A673 (cell line): ENCODE data around the gene CHRNA9. TPM values are rescaled to one million over a fixed set of nuclear protein-coding genes. Genes with fewer than 3 reads are reported as not detected.

Experiments used
- BruUV-seq: library from RNA; stranded (reverse); fragments of 400-500 nt; replicated peaks from 2 replicates; lab custom pipeline; 2021; lab: Mats Ljungman, UMichigan
- CTCF ChIA-PET: fragments of 300-600 bp; sonication (Branson Sonifier 250); formaldehyde crosslinking; loops from one replicate; lab custom pipeline; 2022; ENCODE audit warnings: antibody characterized with exemption; lab: Charles Lee
- POLR2A ChIA-PET: fragments of 300-600 bp; sonication (Branson Sonifier 250); formaldehyde crosslinking; loops from one replicate; lab custom pipeline; 2022; ENCODE audit warnings: antibody characterized with exemption; ENCODE audit not compliant: low non-redundant PET; lab: Charles Lee
- DNase-seq: peaks from one replicate; pipeline ENCODE4 v3.0.0-alpha.2; 2015; ENCODE audit warnings: low spot score
- H3K27ac ChIP-seq: fragments of 200-600 bp; sonication (generic); 2 replicates; pipeline ENCODE4 v1.5.1; 2016; ENCODE audit warnings: mixed run types, low read depth, mild to moderate bottlenecking, mixed read lengths, antibody characterized with exemption, low read length; ENCODE audit not compliant: poor library complexity, severe bottlenecking
- H3K27me3 ChIP-seq: fragments of 200-600 bp; sonication (generic); replicated peaks from 2 replicates; pipeline ENCODE4 v1.6.1; 2017; ENCODE audit warnings: mixed run types, low read depth, mild to moderate bottlenecking, mixed read lengths, antibody characterized with exemption, low read length; ENCODE audit not compliant: insufficient read depth, poor library complexity
- H3K36me3 ChIP-seq: fragments of 200-600 bp; sonication (generic); 2 replicates; pipeline ENCODE4 v1.6.1; 2016; ENCODE audit warnings: mixed run types, mild to moderate bottlenecking, mixed read lengths, antibody characterized with exemption, low read length; ENCODE audit not compliant: insufficient read depth, poor library complexity, severe bottlenecking
- H3K4me1 ChIP-seq: fragments of 200-600 bp; sonication (generic); 2 replicates; pipeline ENCODE4 v1.6.1; 2017; ENCODE audit warnings: mixed run types, mild to moderate bottlenecking, mixed read lengths, antibody characterized with exemption, low read length; ENCODE audit not compliant: insufficient read depth, poor library complexity, severe bottlenecking
- H3K4me3 ChIP-seq: fragments of 200-600 bp; sonication (generic); 2 replicates; pipeline ENCODE4 v1.5.1; 2016; ENCODE audit warnings: low read depth, mixed run types, mild to moderate bottlenecking, mixed read lengths, low read length; ENCODE audit not compliant: poor library complexity, severe bottlenecking
- H3K9me3 ChIP-seq: fragments of 200-600 bp; sonication (generic); 2 replicates; pipeline ENCODE4 v1.6.1; 2016; ENCODE audit warnings: mixed run types, low read depth, mild to moderate bottlenecking, mixed read lengths, antibody characterized with exemption, low read length; ENCODE audit not compliant: poor library complexity, severe bottlenecking
- EZH2 ChIP-seq: fragments of 200-600 bp; sonication (generic); IDR thresholded peaks from 2 replicates; pipeline ENCODE4 v1.6.1; 2017; ENCODE audit warnings: borderline replicate concordance, low read depth, mild to moderate bottlenecking, mixed read lengths, antibody characterized with exemption, low read length; ENCODE audit not compliant: poor library complexity, severe bottlenecking
- intact Hi-C: fragments of 100-400 bp; cut with micrococcal nuclease; formaldehyde crosslinking; loops from one replicate; pipeline ENCODE4 v1.10.0; 2022; ENCODE audit not compliant: unreplicated experiment
- total RNA-seq: library from RNA; stranded (reverse); gene quantifications from 2 replicates; pipeline ENCODE4 v1.2.3, GENCODE V29; 2021
- TF ChIP-seq, protein P1 (sequence below): fragments of 300-800, 200-600 bp; sonication (generic); conservative IDR thresholded peaks from 2 replicates; pipeline ENCODE4 v1.5.1; 2017; ENCODE audit warnings: low read depth, mild to moderate bottlenecking, antibody characterized with exemption, low read length, moderate library complexity, mixed read lengths

CHRNA9 gene
- total RNA-seq, 1 experiment from 2014 or later, result 1.5 TPM

GRCh38 chr4:40372651-40373050 is 37.5 kb downstream of the CHRNA9 start:
- Histone ChIP-seq H3K4me3 (no peak overlapping the region), H3K27ac (no peak overlapping the region), H3K27me3 (no peaks in the 10 kb centered on the region), H3K4me1 (no peaks in the 10 kb centered on the region), H3K9me3 (no peaks in the 10 kb centered on the region), H3K36me3 (no peaks in the 10 kb centered on the region)
- intact Hi-C loops, result no loop called here
- CTCF ChIA-PET, result no interaction called here
- DNase-seq, result no peak
- POLR2A ChIA-PET, result no interaction called here
- BruUV-seq, result no TSS peak
- TF ChIP-seq, protein P1, sequence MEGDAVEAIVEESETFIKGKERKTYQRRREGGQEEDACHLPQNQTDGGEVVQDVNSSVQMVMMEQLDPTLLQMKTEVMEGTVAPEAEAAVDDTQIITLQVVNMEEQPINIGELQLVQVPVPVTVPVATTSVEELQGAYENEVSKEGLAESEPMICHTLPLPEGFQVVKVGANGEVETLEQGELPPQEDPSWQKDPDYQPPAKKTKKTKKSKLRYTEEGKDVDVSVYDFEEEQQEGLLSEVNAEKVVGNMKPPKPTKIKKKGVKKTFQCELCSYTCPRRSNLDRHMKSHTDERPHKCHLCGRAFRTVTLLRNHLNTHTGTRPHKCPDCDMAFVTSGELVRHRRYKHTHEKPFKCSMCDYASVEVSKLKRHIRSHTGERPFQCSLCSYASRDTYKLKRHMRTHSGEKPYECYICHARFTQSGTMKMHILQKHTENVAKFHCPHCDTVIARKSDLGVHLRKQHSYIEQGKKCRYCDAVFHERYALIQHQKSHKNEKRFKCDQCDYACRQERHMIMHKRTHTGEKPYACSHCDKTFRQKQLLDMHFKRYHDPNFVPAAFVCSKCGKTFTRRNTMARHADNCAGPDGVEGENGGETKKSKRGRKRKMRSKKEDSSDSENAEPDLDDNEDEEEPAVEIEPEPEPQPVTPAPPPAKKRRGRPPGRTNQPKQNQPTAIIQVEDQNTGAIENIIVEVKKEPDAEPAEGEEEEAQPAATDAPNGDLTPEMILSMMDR, result no peak
- TF ChIP-seq EZH2, result no peak

DNA sequence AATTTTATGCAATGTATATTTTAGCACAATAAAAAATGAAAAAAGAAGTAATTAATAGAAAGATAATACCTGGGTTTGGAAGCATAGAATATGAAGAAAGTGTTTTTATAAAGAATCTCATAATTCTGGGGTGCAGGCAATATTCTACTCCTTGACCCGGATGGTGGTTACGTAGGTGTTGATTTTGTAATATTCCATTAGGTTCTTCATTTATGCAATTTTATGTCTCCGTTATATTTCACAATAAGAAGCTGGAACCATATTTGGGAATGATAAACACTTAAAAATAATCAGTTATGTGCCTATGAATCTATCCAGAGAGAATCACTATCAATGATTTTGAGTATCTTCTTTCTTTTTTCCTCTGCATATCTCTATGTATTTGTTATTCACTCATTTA is 38.5 kb downstream of the CHRNA9 start:
- BruUV-seq, result no TSS peak
- no peaks in the 10 kb centered on the region for H3K27me3 ChIP-seq
- H3K36me3 ChIP-seq, result no peaks in the 10 kb centered on the region
- H3K27ac ChIP-seq, result no peak overlapping the region
- H3K4me3 ChIP-seq, result no peak overlapping the region
- ChIA-PET CTCF (interaction anchor here (0.6 kb wide), 1 partner anchor 604 kb away, joined by 3 read pairs; no protein-coding TSS in a partner anchor), POLR2A (no interaction called here)
- H3K9me3 ChIP-seq, result no peaks in the 10 kb centered on the region
- TF ChIP-seq, protein P1, result no peak
- TF ChIP-seq EZH2, result no peak
- intact Hi-C loops, result no loop called here
- DNase-seq, result no peak
- H3K4me1 ChIP-seq, result no peaks in the 10 kb centered on the region

DNA sequence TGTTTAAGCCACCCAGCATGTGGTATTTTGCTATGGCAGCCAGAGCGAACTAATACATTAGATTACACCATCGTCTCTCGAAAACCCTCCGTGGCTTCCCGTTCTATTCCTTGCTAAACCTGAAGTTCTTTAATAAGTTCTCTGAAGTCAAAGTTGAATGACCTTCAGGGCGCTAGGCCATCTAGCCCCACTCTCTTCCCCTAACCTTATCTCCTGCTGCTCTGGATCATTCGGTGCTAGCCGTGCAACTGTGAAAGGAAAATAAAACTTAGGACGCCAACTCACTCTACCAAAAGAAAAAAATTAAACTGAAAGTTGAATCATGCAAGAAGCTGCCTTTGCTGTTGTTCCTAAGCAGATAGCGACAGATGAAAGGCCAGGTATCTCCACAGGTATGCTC is 40.0 kb downstream of the CHRNA9 start:
- intact Hi-C loops, result no loop called here
- POLR2A ChIA-PET, result no interaction called here
- TF ChIP-seq EZH2, result no peak
- TF ChIP-seq, protein P1, result no peak
- BruUV-seq, result no TSS peak
- Histone ChIP-seq H3K4me3 (no peak overlapping the region), H3K9me3 (no peaks in the 10 kb centered on the region), H3K27ac (no peak overlapping the region), H3K4me1 (no peaks in the 10 kb centered on the region), H3K36me3 (no peaks in the 10 kb centered on the region), H3K27me3 (no peaks in the 10 kb centered on the region)
- CTCF ChIA-PET, result no interaction called here
- DNase-seq, result no peak
